PC-9 (cell line): ENCODE data around the gene PIK3R2. TPM values are rescaled to one million over a fixed set of nuclear protein-coding genes. Genes with fewer than 3 reads are reported as not detected.

ENCODE experiments used
- BruUV-seq: library from RNA; stranded (reverse); fragments of 400-500 nt; replicated peaks from 2 replicates; lab custom pipeline; 2021; lab: Mats Ljungman, UMichigan
- CTCF ChIA-PET: fragments of 300-600 bp; sonication (Branson Sonifier 250); formaldehyde crosslinking; loops from one replicate; lab custom pipeline; 2022; ENCODE audit warnings: antibody characterized with exemption; lab: Charles Lee
- POLR2A ChIA-PET: fragments of 300-600 bp; sonication (Branson Sonifier 250); formaldehyde crosslinking; loops from one replicate; lab custom pipeline; 2022; ENCODE audit warnings: antibody characterized with exemption; ENCODE audit not compliant: unreplicated experiment; lab: Charles Lee
- DNase-seq, 2 experiments: peaks; one replicate each; pipeline versions ENCODE4 v3.0.0 to v3.0.0-alpha.2; 2015 to 2022; ENCODE audit warnings: mixed read lengths in 1 of 2
- H2AFZ ChIP-seq: fragments of 200-600 bp; sonication (generic); 2 replicates; pipeline ENCODE4 v1.8.1; 2017; ENCODE audit warnings: antibody characterized with exemption
- H3F3A ChIP-seq: fragments of 200-600 bp; sonication (generic); 2 replicates; pipeline ENCODE4 v1.8.1; 2017; ENCODE audit warnings: antibody characterized with exemption, mild to moderate bottlenecking, low read depth; ENCODE audit not compliant: insufficient read depth
- H3K27ac ChIP-seq: fragments of 200-600 bp; sonication (generic); 2 replicates; pipeline ENCODE4 v1.6.1; 2016; ENCODE audit warnings: mixed run types
- H3K27me3 ChIP-seq: fragments of 200-600 bp; sonication (generic); 2 replicates; pipeline ENCODE4 v1.6.1; 2016; ENCODE audit warnings: low read depth, mixed run types; ENCODE audit not compliant: insufficient read depth
- H3K36me3 ChIP-seq: fragments of 200-600 bp; sonication (generic); 2 replicates; pipeline ENCODE4 v1.6.1; 2016; ENCODE audit warnings: low read depth, mixed run types
- H3K4me1 ChIP-seq: fragments of 200-600 bp; sonication (generic); replicated peaks from 2 replicates; pipeline ENCODE4 v1.6.1; 2016; ENCODE audit warnings: mixed run types; ENCODE audit not compliant: insufficient read depth
- H3K4me2 ChIP-seq: fragments of 200-600 bp; sonication (generic); 2 replicates; pipeline ENCODE4 v1.6.1; 2017; ENCODE audit warnings: mixed run types
- H3K4me3 ChIP-seq: fragments of 200-600 bp; sonication (generic); 2 replicates; pipeline ENCODE4 v1.6.1; 2016; ENCODE audit warnings: mixed run types
- H3K79me2 ChIP-seq: fragments of 200-600 bp; sonication (generic); 2 replicates; pipeline ENCODE4 v1.6.1; 2017; ENCODE audit warnings: low read depth, mixed run types
- H3K9me2 ChIP-seq: fragments of 200-600 bp; sonication (generic); 2 replicates; pipeline ENCODE4 v1.8.1; 2017; ENCODE audit warnings: mild to moderate bottlenecking; ENCODE audit not compliant: insufficient read depth
- H3K9me3 ChIP-seq: fragments of 200-600 bp; sonication (generic); 2 replicates; pipeline ENCODE4 v1.8.1; 2016; ENCODE audit warnings: low read depth; ENCODE audit not compliant: insufficient read depth
- H4K20me1 ChIP-seq: fragments of 200-600 bp; sonication (generic); 2 replicates; pipeline ENCODE4 v1.8.1; 2017; ENCODE audit not compliant: insufficient read depth
- EZH2 ChIP-seq: fragments of 200-600 bp; sonication (generic); IDR thresholded peaks from 2 replicates; pipeline ENCODE4 v1.8.0; 2017; ENCODE audit warnings: antibody characterized with exemption, low read depth
- intact Hi-C: fragments of 100-400 bp; cut with micrococcal nuclease; formaldehyde crosslinking; loops from one replicate; pipeline ENCODE4 v1.10.0; 2022; ENCODE audit not compliant: unreplicated experiment
- total RNA-seq: library from RNA; stranded (reverse); gene quantifications from 2 replicates; pipeline ENCODE4 v1.2.3, GENCODE V29; 2021
- TF ChIP-seq, protein P1 (sequence below): fragments of 200-600 bp; sonication (generic); conservative IDR thresholded peaks from 2 replicates; pipeline ENCODE4 v1.6.1; 2017; ENCODE audit warnings: mixed run types, antibody characterized with exemption, mild to moderate bottlenecking, moderate library complexity

Gene PIK3R2
- total RNA-seq, 1 experiment from 2014 or later, result 61.8 TPM

DNA sequence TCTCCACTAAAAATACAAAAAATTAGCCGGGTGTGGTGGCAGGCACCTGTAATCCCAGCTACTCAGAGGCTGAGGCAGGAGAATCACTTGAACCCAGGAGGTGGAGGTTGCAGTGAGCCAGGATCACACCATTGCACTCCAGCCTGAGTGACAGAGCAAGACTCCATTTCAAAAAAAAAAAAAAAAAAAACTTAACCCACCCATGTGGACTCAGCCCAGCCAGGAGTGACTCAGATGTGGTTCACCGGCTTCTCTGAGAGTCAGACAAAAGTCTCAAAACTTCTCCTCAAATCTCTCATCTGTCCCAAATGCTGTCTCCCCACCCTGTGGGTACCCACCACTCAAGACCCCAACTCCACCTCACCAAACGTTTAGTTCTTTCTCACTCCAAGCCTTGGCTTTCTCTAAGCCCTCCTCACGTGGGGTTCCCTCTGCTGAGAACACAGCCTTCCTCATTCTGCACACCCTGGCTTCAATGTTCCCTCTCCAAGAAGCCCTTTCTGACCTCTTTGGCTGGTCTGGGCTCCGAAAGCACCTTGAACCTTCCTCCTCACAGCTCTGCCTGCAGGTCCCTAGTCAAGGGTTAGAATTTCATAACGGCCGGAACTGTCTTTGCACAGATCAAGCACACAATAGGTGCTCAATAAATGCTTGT, 61.9 kb downstream of the PIK3R2 start:
- H3K4me3 ChIP-seq, result no peak overlapping the region
- no TSS peak for BruUV-seq
- ChIA-PET POLR2A (no interaction called here), CTCF (interaction anchor here (0.6 kb wide), 1 partner anchor 124 kb away, joined by 5 read pairs; no protein-coding TSS in a partner anchor)
- H2AFZ ChIP-seq, result no peak overlapping the region
- intact Hi-C loops, result no loop called here
- no peaks in the 10 kb centered on the region for H3K27me3 ChIP-seq
- no peaks in the 10 kb centered on the region for H3K9me3 ChIP-seq
- DNase-seq, result peak; percentile 23 to 53
- no peaks in the 10 kb centered on the region for H3K36me3 ChIP-seq
- no peaks in the 10 kb centered on the region for H3K79me2 ChIP-seq
- H3K9me2 ChIP-seq, result no peaks in the 10 kb centered on the region
- no peak overlapping the region for H3K27ac ChIP-seq
- TF ChIP-seq, protein P1, sequence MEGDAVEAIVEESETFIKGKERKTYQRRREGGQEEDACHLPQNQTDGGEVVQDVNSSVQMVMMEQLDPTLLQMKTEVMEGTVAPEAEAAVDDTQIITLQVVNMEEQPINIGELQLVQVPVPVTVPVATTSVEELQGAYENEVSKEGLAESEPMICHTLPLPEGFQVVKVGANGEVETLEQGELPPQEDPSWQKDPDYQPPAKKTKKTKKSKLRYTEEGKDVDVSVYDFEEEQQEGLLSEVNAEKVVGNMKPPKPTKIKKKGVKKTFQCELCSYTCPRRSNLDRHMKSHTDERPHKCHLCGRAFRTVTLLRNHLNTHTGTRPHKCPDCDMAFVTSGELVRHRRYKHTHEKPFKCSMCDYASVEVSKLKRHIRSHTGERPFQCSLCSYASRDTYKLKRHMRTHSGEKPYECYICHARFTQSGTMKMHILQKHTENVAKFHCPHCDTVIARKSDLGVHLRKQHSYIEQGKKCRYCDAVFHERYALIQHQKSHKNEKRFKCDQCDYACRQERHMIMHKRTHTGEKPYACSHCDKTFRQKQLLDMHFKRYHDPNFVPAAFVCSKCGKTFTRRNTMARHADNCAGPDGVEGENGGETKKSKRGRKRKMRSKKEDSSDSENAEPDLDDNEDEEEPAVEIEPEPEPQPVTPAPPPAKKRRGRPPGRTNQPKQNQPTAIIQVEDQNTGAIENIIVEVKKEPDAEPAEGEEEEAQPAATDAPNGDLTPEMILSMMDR, result no peak
- TF ChIP-seq EZH2, result no peak
- H3K4me1 ChIP-seq, result peaks cover 12% of the 10 kb centered on the region
- H3F3A ChIP-seq, result peaks cover 24% of the 10 kb centered on the region; the same call in 1 of the 2 replicates
- no peaks in the 10 kb centered on the region for H4K20me1 ChIP-seq
- peak overlapping the region; percentile 39 for H3K4me2 ChIP-seq

DNA sequence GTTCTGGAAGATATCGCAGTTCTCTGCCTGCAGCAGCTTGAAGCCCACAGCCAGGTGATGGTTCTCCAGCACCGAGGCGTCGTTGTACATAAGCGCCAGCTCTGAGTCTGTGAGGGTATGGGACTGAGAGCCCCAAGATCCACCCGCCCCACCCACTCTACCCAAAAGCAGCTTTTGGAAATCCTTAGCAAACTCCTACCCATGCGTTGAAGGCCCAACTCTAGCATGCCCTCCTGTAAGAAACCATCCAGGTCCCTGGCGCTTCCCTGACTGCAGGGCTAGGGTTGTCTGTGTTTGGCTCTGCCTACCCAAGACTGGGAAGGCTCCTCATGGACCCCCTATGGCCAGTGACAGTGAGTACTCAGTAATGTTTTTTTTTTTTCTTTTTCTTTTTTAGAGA, 63.8 kb downstream of the PIK3R2 start:
- H3K4me2 ChIP-seq, result no peak overlapping the region
- no peaks in the 10 kb centered on the region for H3K36me3 ChIP-seq
- no peak overlapping the region for H3K27ac ChIP-seq
- ChIA-PET CTCF (interaction anchor here (0.7 kb wide), 1 partner anchor 77 kb away, joined by 9 read pairs; no protein-coding TSS in a partner anchor), POLR2A (no interaction called here)
- TF ChIP-seq, protein P1, result no peak
- no peak for TF ChIP-seq EZH2
- peaks cover 12% of the 10 kb centered on the region for H3K4me1 ChIP-seq
- no peaks in the 10 kb centered on the region for H3K79me2 ChIP-seq
- no peak for DNase-seq
- intact Hi-C loops, result no loop called here
- no peak overlapping the region for H3K4me3 ChIP-seq
- no peaks in the 10 kb centered on the region for H3K27me3 ChIP-seq
- peaks cover 18% of the 10 kb centered on the region for H3F3A ChIP-seq
- H4K20me1 ChIP-seq, result no peaks in the 10 kb centered on the region
- H3K9me2 ChIP-seq, result no peaks in the 10 kb centered on the region
- no peaks in the 10 kb centered on the region for H3K9me3 ChIP-seq
- H2AFZ ChIP-seq, result no peak overlapping the region
- BruUV-seq, result no TSS peak

DNA sequence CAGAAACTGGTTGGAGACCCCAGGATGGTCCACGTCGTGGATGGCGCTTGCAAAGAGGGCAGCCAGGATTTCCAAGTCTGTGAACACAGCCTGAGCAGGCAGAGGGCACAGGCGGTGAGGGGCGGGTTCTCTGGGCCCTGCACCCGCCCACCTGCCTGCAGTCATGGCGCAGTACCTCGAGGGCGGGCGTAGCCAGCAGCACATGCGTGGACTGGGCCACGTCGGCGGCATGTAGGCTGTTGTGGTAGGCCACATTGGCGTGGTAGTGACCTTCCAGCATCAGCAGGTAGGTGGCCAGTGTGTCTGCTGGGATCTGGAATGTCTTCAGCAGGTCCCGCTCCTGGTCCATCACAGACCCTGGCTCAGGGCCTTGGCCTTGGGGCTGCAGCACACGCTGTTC, 65.2 kb downstream of the PIK3R2 start:
- BruUV-seq, result no TSS peak
- ChIA-PET CTCF (no interaction called here), POLR2A (no interaction called here)
- Histone ChIP-seq H3K27ac (no peak overlapping the region), H3F3A (peaks cover 25% of the 10 kb centered on the region), H3K4me2 (no peak overlapping the region), H3K27me3 (no peaks in the 10 kb centered on the region), H3K4me1 (peaks cover 12% of the 10 kb centered on the region), H3K36me3 (no peaks in the 10 kb centered on the region), H2AFZ (no peak overlapping the region), H3K9me2 (no peaks in the 10 kb centered on the region), H3K4me3 (no peak overlapping the region), H3K9me3 (no peaks in the 10 kb centered on the region), H3K79me2 (no peaks in the 10 kb centered on the region), H4K20me1 (no peaks in the 10 kb centered on the region)
- DNase-seq, result no peak
- no peak for TF ChIP-seq EZH2
- TF ChIP-seq, protein P1, result no peak
- intact Hi-C loops, result no loop called here
